SK-N-SH treated with all-trans-retinoic acid at 6 μM for 48 hours (cell line): ENCODE results near the gene PRSS2.

Experiments
- ATAC-seq: fragments of 200-7000 bp; cut with Tn5 transposase; 3 replicates; pipeline ENCODE4 v1.9.1; 2020; ENCODE audit warnings: mild to moderate bottlenecking, moderate library complexity
- ARNTL ChIP-seq: fragments of 450-650 bp; formaldehyde crosslinking; IDR thresholded peaks from 2 replicates; pipeline ENCODE4 v1.5.0; 2020; ENCODE audit warnings: low read depth, mild to moderate bottlenecking, moderate library complexity, borderline replicate concordance
- BACH2 ChIP-seq: fragments of 250-450 bp; sonication (Bioruptor Pico); IDR thresholded peaks from 2 replicates; pipeline ENCODE4 v1.9.0; 2021; ENCODE audit warnings: mild to moderate bottlenecking, borderline replicate concordance
- CSDC2 ChIP-seq: fragments of 250-450 bp; sonication (Bioruptor Pico); IDR thresholded peaks from 2 replicates; pipeline ENCODE4 v1.5.0; 2020; ENCODE audit warnings: mild to moderate bottlenecking, moderate library complexity
- ESRRG ChIP-seq: fragments of 250-450 bp; sonication (Bioruptor Pico); IDR thresholded peaks from 2 replicates; pipeline ENCODE4 v1.6.1; 2021; ENCODE audit warnings: mild to moderate bottlenecking
- GLIS3 ChIP-seq: fragments of 250-450 bp; sonication (Bioruptor Pico); IDR thresholded peaks from 2 replicates; pipeline ENCODE4 v1.5.0; 2020; ENCODE audit warnings: mild to moderate bottlenecking, moderate library complexity
- ISL1 ChIP-seq: fragments of 250-450 bp; sonication (Bioruptor Pico); IDR thresholded peaks from 2 replicates; pipeline ENCODE4 v2.1.2; 2022; ENCODE audit warnings: mild to moderate bottlenecking, moderate library complexity
- OSR1 ChIP-seq: fragments of 250-450 bp; sonication (Bioruptor Pico); IDR thresholded peaks from 2 replicates; pipeline ENCODE4 v1.8.0; 2022; ENCODE audit warnings: moderate library complexity, mild to moderate bottlenecking, inconsistent platforms
- PPARA ChIP-seq: fragments of 250-450 bp; sonication (Bioruptor Pico); IDR thresholded peaks from 2 replicates; pipeline ENCODE4 v1.5.0; 2020; ENCODE audit warnings: mild to moderate bottlenecking, borderline replicate concordance
- RARB ChIP-seq: fragments of 250-450 bp; sonication (Bioruptor Pico); IDR thresholded peaks from 2 replicates; pipeline ENCODE4 v1.8.0; 2021; ENCODE audit warnings: mild to moderate bottlenecking, moderate library complexity
- SNAI2 ChIP-seq: fragments of 250-450 bp; sonication (Bioruptor Pico); IDR thresholded peaks from 2 replicates; pipeline ENCODE4 v1.5.0; 2020; ENCODE audit warnings: mild to moderate bottlenecking, moderate library complexity
- TCF4 ChIP-seq: fragments of 250-450 bp; sonication (Bioruptor Pico); IDR thresholded peaks from 2 replicates; pipeline ENCODE4 v1.8.0; 2021; ENCODE audit warnings: mild to moderate bottlenecking, moderate library complexity, borderline replicate concordance
- TOX ChIP-seq: fragments of 250-450 bp; sonication (Bioruptor Pico); IDR thresholded peaks from 2 replicates; pipeline ENCODE4 v1.8.0; 2021; ENCODE audit warnings: mild to moderate bottlenecking, moderate library complexity, borderline replicate concordance
- ZC3H10 ChIP-seq: fragments of 250-450 bp; sonication (Bioruptor Pico); IDR thresholded peaks from 2 replicates; pipeline ENCODE4 v1.5.1; 2021; ENCODE audit warnings: mild to moderate bottlenecking, moderate library complexity
- ZFP3 ChIP-seq: fragments of 250-450 bp; sonication (Bioruptor Pico); IDR thresholded peaks from 2 replicates; pipeline ENCODE4 v1.5.0; 2020; ENCODE audit warnings: mild to moderate bottlenecking, moderate library complexity
- ZFP30 ChIP-seq: fragments of 450-650 bp; formaldehyde crosslinking; IDR thresholded peaks from 2 replicates; pipeline ENCODE4 v1.5.0; 2022; ENCODE audit warnings: mild to moderate bottlenecking, moderate library complexity
- ZNF565 ChIP-seq: fragments of 450-650 bp; formaldehyde crosslinking; conservative IDR thresholded peaks from 2 replicates; pipeline ENCODE4 v1.5.0; 2020; ENCODE audit warnings: low read depth, mild to moderate bottlenecking, moderate library complexity
- ZNF70 ChIP-seq: fragments of 450-650 bp; formaldehyde crosslinking; IDR thresholded peaks from 2 replicates; pipeline ENCODE4 v1.5.0; 2020; ENCODE audit warnings: mild to moderate bottlenecking, moderate library complexity
- ZNF8 ChIP-seq: fragments of 450-650 bp; formaldehyde crosslinking; IDR thresholded peaks from 2 replicates; pipeline ENCODE4 v1.5.0; 2020; ENCODE audit warnings: mild to moderate bottlenecking, moderate library complexity
- TF ChIP-seq, protein P1 (sequence below): fragments of 250-450 bp; sonication (Bioruptor Pico); IDR thresholded peaks from 2 replicates; pipeline ENCODE4 v1.5.1; 2020; ENCODE audit warnings: low read depth, mild to moderate bottlenecking, moderate library complexity
- TF ChIP-seq, protein P2 (sequence below): fragments of 250-450 bp; sonication (Bioruptor Pico); IDR thresholded peaks from 2 replicates; pipeline ENCODE4 v1.8.0; 2021; ENCODE audit warnings: low read depth, mild to moderate bottlenecking, moderate library complexity, borderline replicate concordance
- TF ChIP-seq, protein P3 (sequence below): fragments of 250-450 bp; sonication (Bioruptor Pico); IDR thresholded peaks from 2 replicates; pipeline ENCODE4 v1.5.0; 2020; ENCODE audit warnings: mild to moderate bottlenecking, moderate library complexity
- TF ChIP-seq, protein P4 (sequence below): fragments of 250-450 bp; sonication (Bioruptor Pico); IDR thresholded peaks from 2 replicates; pipeline ENCODE4 v1.8.0; 2020; ENCODE audit warnings: mild to moderate bottlenecking, moderate library complexity, borderline replicate concordance

The PRSS2 gene

GRCh38 chr7:142784716-142785115 is 13.9 kb downstream of the PRSS2 start:
- no peak for ATAC-seq
- no peak for TF ChIP-seq ZC3H10 (CRISPR knock-in tag)
- TF ChIP-seq ZNF70 (CRISPR knock-in tag), result no peak

GRCh38 chr7:142785841-142786250 is 15.1 kb downstream of the PRSS2 start:
- TF ChIP-seq SNAI2 (CRISPR knock-in tag), result no peak
- no peak for TF ChIP-seq TOX (CRISPR knock-in tag)
- no peak for TF ChIP-seq CSDC2
- TF ChIP-seq OSR1 (CRISPR knock-in tag), result no peak
- no peak for ATAC-seq

DNA sequence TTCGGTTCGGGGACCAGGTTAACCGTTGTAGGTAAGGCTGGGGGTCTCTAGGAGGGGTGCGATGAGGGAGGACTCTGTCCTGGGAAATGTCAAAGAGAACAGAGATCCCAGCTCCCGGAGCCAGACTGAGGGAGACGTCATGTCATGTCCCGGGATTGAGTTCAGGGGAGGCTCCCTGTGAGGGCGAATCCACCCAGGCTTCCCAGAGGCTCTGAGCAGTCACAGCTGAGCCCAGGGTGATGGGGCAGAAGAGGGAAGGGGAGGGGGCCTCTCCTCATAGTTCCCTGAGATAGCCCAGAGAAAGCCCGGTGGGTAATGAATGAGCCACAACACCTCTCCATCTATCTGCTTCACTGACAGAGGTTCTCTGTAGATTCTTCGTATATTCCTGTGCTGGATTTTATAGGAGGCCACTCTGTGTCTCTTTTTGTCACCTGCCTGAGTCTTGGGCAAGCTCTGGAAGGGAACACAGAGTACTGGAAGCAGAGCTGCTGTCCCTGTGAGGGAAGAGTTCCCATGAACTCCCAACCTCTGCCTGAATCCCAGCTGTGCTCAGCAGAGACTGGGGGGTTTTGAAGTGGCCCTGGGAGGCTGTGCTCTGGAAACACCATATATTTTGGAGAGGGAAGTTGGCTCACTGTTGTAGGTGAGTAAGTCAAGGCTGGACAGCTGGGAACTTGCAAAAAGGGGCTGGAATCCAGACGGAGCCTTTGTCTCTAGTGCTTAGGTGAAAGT is 16.4 kb downstream of the PRSS2 start:
- ATAC-seq, result no peak
- TF ChIP-seq ZNF8 (CRISPR knock-in tag), result no peak
- TF ChIP-seq TCF4 (CRISPR knock-in tag), result no peak
- TF ChIP-seq, protein P1, sequence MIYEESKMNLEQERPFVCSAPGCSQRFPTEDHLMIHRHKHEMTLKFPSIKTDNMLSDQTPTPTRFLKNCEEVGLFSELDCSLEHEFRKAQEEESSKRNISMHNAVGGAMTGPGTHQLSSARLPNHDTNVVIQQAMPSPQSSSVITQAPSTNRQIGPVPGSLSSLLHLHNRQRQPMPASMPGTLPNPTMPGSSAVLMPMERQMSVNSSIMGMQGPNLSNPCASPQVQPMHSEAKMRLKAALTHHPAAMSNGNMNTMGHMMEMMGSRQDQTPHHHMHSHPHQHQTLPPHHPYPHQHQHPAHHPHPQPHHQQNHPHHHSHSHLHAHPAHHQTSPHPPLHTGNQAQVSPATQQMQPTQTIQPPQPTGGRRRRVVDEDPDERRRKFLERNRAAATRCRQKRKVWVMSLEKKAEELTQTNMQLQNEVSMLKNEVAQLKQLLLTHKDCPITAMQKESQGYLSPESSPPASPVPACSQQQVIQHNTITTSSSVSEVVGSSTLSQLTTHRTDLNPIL (CRISPR knock-in tag), result no peak
- no peak for TF ChIP-seq ZNF565 (CRISPR knock-in tag)
- no peak for TF ChIP-seq RARB (CRISPR knock-in tag)
- TF ChIP-seq OSR1 (CRISPR knock-in tag), result no peak
- TF ChIP-seq, all 23 proteins: peak for 0

GRCh38 chr7:142787783-142788182 is 17.0 kb downstream of the PRSS2 start:
- ATAC-seq, result no peak
- TF ChIP-seq ZFP3 (CRISPR knock-in tag), result no peak
- TF ChIP-seq, all 23 proteins: peak for 0

GRCh38 chr7:142788303-142789289 is 17.8 kb downstream of the PRSS2 start:
- ATAC-seq, result no peak
- TF ChIP-seq OSR1 (CRISPR knock-in tag), result no peak
- no peak for TF ChIP-seq PPARA (CRISPR knock-in tag)
- TF ChIP-seq GLIS3, result no peak
- no peak for TF ChIP-seq ZFP3 (CRISPR knock-in tag)
- no peak for TF ChIP-seq TCF4 (CRISPR knock-in tag)
- TF ChIP-seq SNAI2 (CRISPR knock-in tag), result no peak
- no peak for TF ChIP-seq ZC3H10 (CRISPR knock-in tag)
- TF ChIP-seq CSDC2, result no peak
- TF ChIP-seq ARNTL, result no peak
- TF ChIP-seq ISL1, result no peak
- no peak for TF ChIP-seq ZFP30 (CRISPR knock-in tag)
- TF ChIP-seq ZNF565 (CRISPR knock-in tag), result no peak
- TF ChIP-seq, protein P2, sequence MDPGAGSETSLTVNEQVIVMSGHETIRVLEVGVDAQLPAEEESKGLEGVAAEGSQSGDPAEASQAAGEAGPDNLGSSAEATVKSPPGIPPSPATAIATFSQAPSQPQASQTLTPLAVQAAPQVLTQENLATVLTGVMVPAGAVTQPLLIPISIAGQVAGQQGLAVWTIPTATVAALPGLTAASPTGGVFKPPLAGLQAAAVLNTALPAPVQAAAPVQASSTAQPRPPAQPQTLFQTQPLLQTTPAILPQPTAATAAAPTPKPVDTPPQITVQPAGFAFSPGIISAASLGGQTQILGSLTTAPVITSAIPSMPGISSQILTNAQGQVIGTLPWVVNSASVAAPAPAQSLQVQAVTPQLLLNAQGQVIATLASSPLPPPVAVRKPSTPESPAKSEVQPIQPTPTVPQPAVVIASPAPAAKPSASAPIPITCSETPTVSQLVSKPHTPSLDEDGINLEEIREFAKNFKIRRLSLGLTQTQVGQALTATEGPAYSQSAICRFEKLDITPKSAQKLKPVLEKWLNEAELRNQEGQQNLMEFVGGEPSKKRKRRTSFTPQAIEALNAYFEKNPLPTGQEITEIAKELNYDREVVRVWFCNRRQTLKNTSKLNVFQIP (CRISPR knock-in tag), result no peak
- no peak for TF ChIP-seq TOX (CRISPR knock-in tag)
- TF ChIP-seq, protein P3, sequence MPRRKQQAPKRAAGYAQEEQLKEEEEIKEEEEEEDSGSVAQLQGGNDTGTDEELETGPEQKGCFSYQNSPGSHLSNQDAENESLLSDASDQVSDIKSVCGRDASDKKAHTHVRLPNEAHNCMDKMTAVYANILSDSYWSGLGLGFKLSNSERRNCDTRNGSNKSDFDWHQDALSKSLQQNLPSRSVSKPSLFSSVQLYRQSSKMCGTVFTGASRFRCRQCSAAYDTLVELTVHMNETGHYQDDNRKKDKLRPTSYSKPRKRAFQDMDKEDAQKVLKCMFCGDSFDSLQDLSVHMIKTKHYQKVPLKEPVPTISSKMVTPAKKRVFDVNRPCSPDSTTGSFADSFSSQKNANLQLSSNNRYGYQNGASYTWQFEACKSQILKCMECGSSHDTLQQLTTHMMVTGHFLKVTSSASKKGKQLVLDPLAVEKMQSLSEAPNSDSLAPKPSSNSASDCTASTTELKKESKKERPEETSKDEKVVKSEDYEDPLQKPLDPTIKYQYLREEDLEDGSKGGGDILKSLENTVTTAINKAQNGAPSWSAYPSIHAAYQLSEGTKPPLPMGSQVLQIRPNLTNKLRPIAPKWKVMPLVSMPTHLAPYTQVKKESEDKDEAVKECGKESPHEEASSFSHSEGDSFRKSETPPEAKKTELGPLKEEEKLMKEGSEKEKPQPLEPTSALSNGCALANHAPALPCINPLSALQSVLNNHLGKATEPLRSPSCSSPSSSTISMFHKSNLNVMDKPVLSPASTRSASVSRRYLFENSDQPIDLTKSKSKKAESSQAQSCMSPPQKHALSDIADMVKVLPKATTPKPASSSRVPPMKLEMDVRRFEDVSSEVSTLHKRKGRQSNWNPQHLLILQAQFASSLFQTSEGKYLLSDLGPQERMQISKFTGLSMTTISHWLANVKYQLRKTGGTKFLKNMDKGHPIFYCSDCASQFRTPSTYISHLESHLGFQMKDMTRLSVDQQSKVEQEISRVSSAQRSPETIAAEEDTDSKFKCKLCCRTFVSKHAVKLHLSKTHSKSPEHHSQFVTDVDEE (CRISPR knock-in tag), result no peak
- TF ChIP-seq, protein P4, sequence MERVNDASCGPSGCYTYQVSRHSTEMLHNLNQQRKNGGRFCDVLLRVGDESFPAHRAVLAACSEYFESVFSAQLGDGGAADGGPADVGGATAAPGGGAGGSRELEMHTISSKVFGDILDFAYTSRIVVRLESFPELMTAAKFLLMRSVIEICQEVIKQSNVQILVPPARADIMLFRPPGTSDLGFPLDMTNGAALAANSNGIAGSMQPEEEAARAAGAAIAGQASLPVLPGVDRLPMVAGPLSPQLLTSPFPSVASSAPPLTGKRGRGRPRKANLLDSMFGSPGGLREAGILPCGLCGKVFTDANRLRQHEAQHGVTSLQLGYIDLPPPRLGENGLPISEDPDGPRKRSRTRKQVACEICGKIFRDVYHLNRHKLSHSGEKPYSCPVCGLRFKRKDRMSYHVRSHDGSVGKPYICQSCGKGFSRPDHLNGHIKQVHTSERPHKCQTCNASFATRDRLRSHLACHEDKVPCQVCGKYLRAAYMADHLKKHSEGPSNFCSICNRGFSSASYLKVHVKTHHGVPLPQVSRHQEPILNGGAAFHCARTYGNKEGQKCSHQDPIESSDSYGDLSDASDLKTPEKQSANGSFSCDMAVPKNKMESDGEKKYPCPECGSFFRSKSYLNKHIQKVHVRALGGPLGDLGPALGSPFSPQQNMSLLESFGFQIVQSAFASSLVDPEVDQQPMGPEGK (CRISPR knock-in tag), result no peak
- TF ChIP-seq ZNF8 (CRISPR knock-in tag), result no peak
- no peak for TF ChIP-seq ESRRG (CRISPR knock-in tag)
- no peak for TF ChIP-seq BACH2
